Kidney tubule cell (primary cell): ENCODE results near the gene FAM13C.
"Not testable (repeated sequence)": the region's sequence is repeated elsewhere in the genome, so short reads cannot be mapped to it uniquely, and the experiment has no call there.

ENCODE experiments used
- DNase-seq: peaks from one replicate; pipeline ENCODE4 v3.0.0-alpha.2; 2018; ENCODE audit warnings: low spot score

The FAM13C gene

DNA sequence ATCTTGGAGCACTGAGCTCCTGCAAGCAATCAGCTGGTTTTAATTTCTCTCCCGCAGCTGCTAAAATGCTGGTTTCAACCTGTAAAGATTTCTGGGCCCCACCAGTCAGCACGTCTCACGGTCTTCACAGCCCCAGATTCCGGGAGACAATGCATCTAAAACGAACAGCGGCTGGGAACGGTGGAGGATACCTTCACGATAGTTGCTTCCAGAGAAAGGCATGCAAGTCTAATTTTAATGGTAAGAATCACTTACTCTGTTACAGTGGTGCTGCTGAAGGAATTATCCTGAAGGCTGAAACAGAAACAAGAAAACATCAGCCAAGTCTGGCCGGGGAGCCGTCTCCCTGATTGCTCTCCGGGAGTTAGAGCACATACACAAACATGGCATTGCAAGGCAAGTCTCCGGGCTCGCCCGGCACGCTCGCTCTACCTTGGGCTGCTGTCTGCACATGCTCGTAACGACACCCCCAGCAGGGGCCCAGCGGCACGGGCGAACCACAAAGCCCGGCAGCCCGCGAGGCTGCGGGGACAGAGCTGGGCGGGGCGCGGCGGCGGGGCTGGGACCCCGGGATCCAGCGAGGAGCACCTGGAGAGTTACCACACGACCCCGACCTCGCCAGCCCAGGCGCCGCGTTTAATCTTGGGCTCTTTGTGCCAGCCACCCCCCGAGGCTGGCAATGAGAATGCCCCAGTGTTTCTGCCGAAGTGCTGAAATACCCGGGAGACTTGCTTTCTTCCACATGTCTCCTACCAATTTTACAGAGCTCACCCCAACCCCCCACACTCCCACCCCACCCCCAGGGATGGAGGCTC is at the start of gene FAM13C:
FAM13C (minus strand) TSS at position 406 of the 815 bp plus-strand sequence; CDS start at position 317, 89 bp downstream.
- DNase-seq = peak; percentile 66

DNA sequence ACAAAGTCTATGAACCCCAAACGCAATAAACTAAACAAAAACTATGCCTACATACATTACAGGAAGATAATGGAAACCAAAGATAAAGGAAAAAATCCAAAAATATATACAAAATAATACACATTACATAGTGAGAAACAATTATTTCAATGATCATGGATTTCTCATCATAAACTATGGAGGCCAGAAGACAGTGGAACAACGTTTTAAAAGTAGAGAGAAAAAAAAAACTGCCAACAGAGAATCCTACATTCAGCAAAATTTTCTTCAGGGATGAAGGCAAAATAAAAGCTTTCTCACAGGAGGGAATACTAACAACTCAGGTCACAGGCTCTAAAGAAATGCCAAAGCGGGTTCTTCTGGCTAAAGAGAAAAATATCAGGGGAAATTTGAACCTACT is 42.9 kb upstream of the FAM13C start:
- DNase-seq = no peak

DNA sequence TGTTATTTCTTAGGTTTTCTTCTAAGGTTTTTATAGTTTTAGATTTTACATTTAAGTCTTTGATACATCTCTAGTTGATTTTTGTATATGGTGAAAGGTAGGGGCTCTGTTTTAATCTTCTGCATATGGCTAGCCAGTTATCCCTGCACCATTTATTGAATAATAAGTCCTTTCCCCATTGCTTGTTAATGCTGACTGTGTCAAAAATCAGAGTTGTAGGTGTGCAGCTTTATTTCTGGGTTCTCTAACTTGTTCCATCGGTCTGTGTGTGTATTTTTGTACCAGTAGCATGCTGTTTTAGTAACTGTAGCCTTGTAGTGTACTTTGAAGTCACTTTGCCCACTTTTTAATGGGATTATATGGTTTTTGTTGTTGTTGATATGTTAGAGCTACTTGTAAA is 37.9 kb upstream of the FAM13C start:
- no peak for DNase-seq

- DNase-seq = not testable (repeated sequence)
These were observed 37.0 kb upstream of the FAM13C start for GRCh38 chr10:59399329-59399728.

GRCh38 chr10:59397961-59398360 is 35.6 kb upstream of the FAM13C start:
- DNase-seq = no peak

DNA sequence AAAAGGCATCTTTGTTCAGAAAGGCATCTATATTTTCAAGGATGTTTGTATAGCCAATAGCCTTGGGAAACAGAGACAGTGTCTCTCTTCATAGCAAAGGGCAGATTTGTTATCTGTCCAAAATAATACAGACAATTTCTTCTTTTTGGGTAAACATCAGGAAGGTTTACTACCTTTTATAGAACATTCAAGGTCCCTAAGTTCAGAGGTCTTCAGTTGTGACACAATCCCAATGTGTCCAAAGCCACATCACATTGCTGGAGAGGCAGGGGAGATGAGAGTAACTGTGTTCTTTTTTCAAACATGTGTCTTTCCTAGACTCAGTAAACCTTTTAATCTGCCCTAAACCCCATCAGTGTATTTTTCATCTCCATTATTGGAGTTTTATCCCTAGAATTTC is 33.6 kb upstream of the FAM13C start:
- DNase-seq = no peak

DNA sequence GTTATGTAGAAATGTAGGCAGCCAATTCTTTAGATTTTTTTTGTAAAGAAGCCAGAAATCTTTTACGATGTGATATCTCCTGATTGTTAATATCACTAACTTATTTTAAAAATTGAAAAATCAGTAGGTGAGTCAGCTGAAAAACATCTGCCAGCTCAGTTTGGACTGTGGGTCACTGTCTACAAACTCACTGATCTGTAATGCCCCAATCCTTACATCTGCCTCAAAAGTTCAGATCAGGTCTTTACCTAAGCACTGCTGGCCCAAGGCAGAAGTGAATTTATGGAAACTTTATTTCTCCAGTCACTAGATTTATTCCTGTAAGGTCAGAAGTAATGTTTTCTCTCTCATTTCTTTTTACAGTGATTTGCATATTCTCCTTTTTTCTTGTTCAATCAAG is 31.0 kb upstream of the FAM13C start:
- peak; percentile 51 for DNase-seq

GRCh38 chr10:59391060-59391459 is 28.7 kb upstream of the FAM13C start:
- no peak for DNase-seq

DNA sequence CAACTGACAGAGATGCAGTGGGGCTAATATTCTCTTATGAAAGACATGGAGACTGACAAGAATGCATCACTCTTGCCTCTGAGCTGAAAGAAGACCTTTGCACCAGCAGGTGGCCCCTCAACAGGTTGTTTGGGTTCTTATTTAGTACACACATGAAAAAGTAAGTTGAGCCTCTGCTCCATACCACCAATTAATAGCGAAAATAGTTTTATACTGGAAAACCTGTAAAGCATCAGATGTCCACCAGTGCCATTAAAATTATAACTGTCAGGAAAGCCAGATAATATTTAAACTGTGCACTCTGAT is 26.3 kb upstream of the FAM13C start:
- DNase-seq = no peak

- peak; percentile 94 for DNase-seq
These were observed 25.8 kb upstream of the FAM13C start for GRCh38 chr10:59387951-59388670.

GRCh38 chr10:59384761-59385160 is 22.4 kb upstream of the FAM13C start:
- no peak for DNase-seq

- DNase-seq = no peak
These were observed 21.6 kb upstream of the FAM13C start for GRCh38 chr10:59383908-59384307.

- no peak for DNase-seq
These were observed 21.1 kb upstream of the FAM13C start for GRCh38 chr10:59383436-59383835.

DNA sequence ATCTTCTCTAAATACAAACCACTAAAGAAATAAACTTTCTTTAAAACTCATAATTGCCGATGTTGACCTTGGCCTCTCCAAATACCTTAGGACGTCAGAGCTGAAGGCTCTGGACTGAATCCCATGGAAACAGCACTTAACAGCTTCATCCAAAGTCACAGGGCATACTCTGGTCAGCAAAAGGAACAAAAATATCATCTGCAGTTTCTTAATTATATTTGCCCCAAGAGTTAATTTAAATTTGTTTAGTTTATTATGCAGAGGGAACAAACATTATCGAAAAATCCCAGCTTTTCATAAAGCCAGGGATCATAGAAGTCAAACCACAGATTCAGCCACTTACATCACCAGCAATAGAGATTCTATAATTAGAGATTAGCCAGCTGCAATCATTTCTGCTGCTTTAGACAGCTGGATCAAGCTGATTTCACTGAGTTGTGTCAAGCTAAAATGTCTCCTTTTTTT is 20.5 kb upstream of the FAM13C start:
- DNase-seq = no peak

DNA sequence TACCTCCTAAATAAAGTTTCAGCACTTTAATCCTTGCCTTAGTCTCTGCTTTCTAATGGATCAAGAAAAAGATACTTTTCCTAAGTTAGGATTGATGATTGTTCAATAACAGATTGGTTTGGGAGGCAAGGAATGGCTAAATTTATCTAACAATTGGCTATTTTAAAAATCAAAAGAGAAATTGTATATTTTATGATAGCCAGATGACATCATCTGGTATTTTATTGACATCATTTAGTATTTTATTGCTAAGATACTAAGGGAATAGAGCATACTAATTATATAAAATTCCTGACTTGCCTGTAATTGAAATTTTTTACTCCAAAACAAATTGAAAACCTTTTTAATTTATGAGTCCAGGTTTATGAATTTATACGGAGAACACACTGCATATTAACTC is 19.3 kb upstream of the FAM13C start:
- no peak for DNase-seq

GRCh38 chr10:59376846-59377245 is 14.5 kb upstream of the FAM13C start:
- DNase-seq = peak; percentile 52

DNA sequence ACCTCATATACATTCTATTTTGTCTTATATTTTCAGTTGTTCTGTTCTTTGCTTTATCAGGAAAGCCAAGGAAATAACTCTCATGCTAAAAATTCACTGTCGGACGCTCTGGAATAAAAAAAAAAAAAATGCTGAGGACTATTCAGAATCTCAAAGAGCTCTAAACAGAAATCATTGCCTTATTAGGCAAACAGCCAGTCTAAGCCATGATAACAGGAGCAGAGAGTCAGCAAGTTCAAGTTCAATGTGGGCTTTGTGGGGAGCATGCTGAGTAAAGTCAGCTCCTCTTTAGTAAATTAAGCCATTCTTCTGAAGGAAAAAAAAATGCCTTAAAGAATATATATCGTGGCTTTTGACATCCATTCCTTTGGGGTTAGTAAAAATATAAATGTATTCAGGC is 13.6 kb upstream of the FAM13C start:
- DNase-seq = no peak

- no peak for DNase-seq
These were observed 12.6 kb upstream of the FAM13C start for GRCh38 chr10:59374916-59375315.

- DNase-seq = no peak
These were observed 10.7 kb upstream of the FAM13C start for GRCh38 chr10:59373071-59373470.

DNA sequence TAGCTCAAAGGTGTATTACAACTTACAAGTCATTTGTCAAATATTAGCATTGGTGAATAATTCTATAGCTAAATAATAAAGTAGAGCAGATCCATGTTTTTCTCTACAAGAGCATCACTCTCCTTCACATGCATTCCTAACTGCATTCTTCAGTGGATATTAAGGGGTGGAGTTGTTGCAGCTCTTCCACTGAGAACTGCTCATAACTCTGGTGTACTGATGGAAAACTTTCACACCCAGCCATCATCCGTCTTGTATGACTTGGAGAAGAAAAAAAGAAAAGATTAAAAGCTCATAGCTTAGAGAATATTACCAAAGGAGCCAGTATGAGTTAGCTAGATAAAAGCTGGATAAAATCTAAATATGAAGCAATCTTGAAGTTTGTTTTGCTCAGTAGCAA is 10.2 kb upstream of the FAM13C start:
- no peak for DNase-seq

GRCh38 chr10:59366290-59366689 is 3.9 kb upstream of the FAM13C start:
- DNase-seq = no peak

- DNase-seq = no peak
These were observed 1.2 kb upstream of the FAM13C start for GRCh38 chr10:59363446-59363958.

GRCh38 chr10:59362959-59363381 is 621 bp upstream of the FAM13C start:
- DNase-seq = peak; percentile 51
